K562 (cell line): ENCODE results near the gene USP2. TPM values are rescaled to one million over a fixed set of nuclear protein-coding genes. Genes with fewer than 3 reads are reported as not detected.

Source experiments
- GTF2B ChIP-seq: IDR thresholded peaks from 2 replicates; pipeline ENCODE4 v1.6.1; 2011; ENCODE audit not compliant: insufficient read length; ENCODE audit errors: extremely low read depth
- HMBOX1 ChIP-seq: sonication (generic); IDR thresholded peaks from 2 replicates; pipeline ENCODE4 v1.6.1; 2016
- MTA2 ChIP-seq: fragments of 450-650 bp; IDR thresholded peaks from 2 replicates; pipeline ENCODE4 v1.6.1; 2016; ENCODE audit warnings: low read depth
- PURB ChIP-seq: sonication (generic); formaldehyde crosslinking; IDR thresholded peaks from 2 replicates; pipeline ENCODE4 v1.9.0; 2021; ENCODE audit warnings: low read depth, mild to moderate bottlenecking, missing genetic modification reagents
- RBBP5 ChIP-seq: fragments of 200-600 bp; sonication (generic); IDR thresholded peaks from 2 replicates; pipeline ENCODE4 v1.6.1; 2012; ENCODE audit warnings: borderline replicate concordance, mild to moderate bottlenecking, low read length, control low read depth, inconsistent platforms; ENCODE audit not compliant: insufficient read depth, poor library complexity, severe bottlenecking
- SMARCC2 ChIP-seq: fragments of 450-650 bp; IDR thresholded peaks from 2 replicates; pipeline ENCODE4 v1.6.1; 2017; ENCODE audit warnings: antibody characterized with exemption, moderate library complexity, mild to moderate bottlenecking, low read depth
- SUPT5H ChIP-seq: fragments of 450-650 bp; IDR thresholded peaks from 2 replicates; pipeline ENCODE4 v1.6.1; 2016
- TBL1XR1 ChIP-seq, 2 experiments: IDR thresholded peaks; 2 replicates each; pipeline ENCODE4 v1.6.1; 2012; ENCODE audit warnings: improper control_type of control experiment in 2 of 2, low read length in 2 of 2, mild to moderate bottlenecking in 1 of 2
- TGIF2 ChIP-seq: sonication (generic); formaldehyde crosslinking; IDR thresholded peaks from 2 replicates; pipeline ENCODE4 v1.8.1; 2022; ENCODE audit warnings: mild to moderate bottlenecking, missing genetic modification reagents, moderate library complexity
- UBTF ChIP-seq, 2 experiments: IDR thresholded peaks; 2 replicates each; pipeline ENCODE4 v1.6.1; 2012; ENCODE audit warnings: improper control_type of control experiment in 2 of 2, low read depth in 2 of 2, low read length in 2 of 2, borderline replicate concordance in 1 of 2
- ZBTB49 ChIP-seq: sonication (generic); formaldehyde crosslinking; IDR thresholded peaks from 2 replicates; pipeline ENCODE4 v1.8.0; 2022; ENCODE audit warnings: missing genetic modification reagents, mild to moderate bottlenecking, borderline replicate concordance
- ZNF354B ChIP-seq: fragments of 250-450 bp; sonication (Bioruptor Pico); IDR thresholded peaks from 2 replicates; pipeline ENCODE4 v1.4.0; 2020
- ZNF57 ChIP-seq: fragments of 450-650 bp; formaldehyde crosslinking; IDR thresholded peaks from 2 replicates; pipeline ENCODE4 v1.4.0; 2020; ENCODE audit warnings: mild to moderate bottlenecking, moderate library complexity
- ZNF740 ChIP-seq, 3 experiments: fragments of 200-800 bp in 1 of 3; sonication (Bioruptor generic) in 1 of 3; sonication (generic) in 1 of 3; formaldehyde crosslinking in 1 of 3; IDR thresholded peaks; 2 replicates each; pipeline versions ENCODE4 v1.6.1 to v1.8.0; 2016 to 2022; ENCODE audit warnings: mild to moderate bottlenecking in 2 of 3, missing compliant biosample characterization in 2 of 3, missing genetic modification characterization in 2 of 3, missing genetic modification reagents in 1 of 3
- polyA plus RNA-seq, 8 experiments: library from polyadenylated mRNA; depleted of rRNA in 4 of 8; stranded (reverse) in 5 of 8; unstranded in 3 of 8; fragments of >200 nt; fragmentation: Nextera tagmentation in 2 of 8; fragmentation: Illumina TruSeq in 1 of 8; extraction: Ambion mirVana in 2 of 8; extraction: Trizol in 1 of 8; gene quantifications; 2 replicates each; pipeline versions ENCODE4 v1.2.1 to v1.2.3, GENCODE V29; 2011 to 2014; ENCODE audit warnings: inconsistent platforms in 1 of 8, missing spikeins in 1 of 8
- total RNA-seq, 7 experiments: library from RNA; depleted of rRNA in 6 of 7; stranded (reverse); fragments of >200 nt in 6 of 7; fragmentation: Illumina TruSeq in 2 of 7; extraction: Trizol in 2 of 7; gene quantifications; 2 replicates each; pipeline versions ENCODE4 v1.2.1 to v1.2.3, GENCODE V29; 2011 to 2021; ENCODE audit warnings: low replicate concordance in 1 of 7

USP2 gene
- total and polyA plus RNA-seq, 9 of the 15 experiments (the other 6 are each of a cell fraction or from before 2014, with no cell fraction given) = 2.8 to 16.9 (median 3.9) TPM

- TF ChIP-seq ZNF57 (CRISPR knock-in tag) = no peak
- TF ChIP-seq SMARCC2 = peak; percentile 61; the same call in 1 of the 2 replicates
- TF ChIP-seq RBBP5 = peak; percentile 49
- no peak for TF ChIP-seq TGIF2 (CRISPR knock-in tag)
- TF ChIP-seq MTA2 = peak; percentile 30; the same call in 1 of the 2 replicates
- TF ChIP-seq ZNF354B (CRISPR knock-in tag) = no peak
- peak in 1 of 2 experiments; percentile 47; a peak in 1 of 4 replicates for TF ChIP-seq TBL1XR1 (IDR thresholded peaks at IDR 0.05; ENCODE audit: low read length in 2 of 2)
- no peak for TF ChIP-seq PURB (CRISPR knock-in tag)
- TF ChIP-seq UBTF (IDR thresholded peaks at IDR 0.05; ENCODE audit: borderline replicate concordance in 1 of 2, low read depth in 2 of 2, low read length in 2 of 2) = 0 out of 4 replicates have a peak, but pooled peaks have one; percentile 28 to 48
- no peak for TF ChIP-seq ZBTB49
- peak; percentile 32; the same call in 1 of the 2 replicates for TF ChIP-seq HMBOX1
- no peak for TF ChIP-seq SUPT5H
- no peak for TF ChIP-seq GTF2B
- no peak for TF ChIP-seq ZNF740 (CRISPR knock-in tag; IDR thresholded peaks at IDR 0.05)
- no peak for TF ChIP-seq ZNF740 (tag; IDR thresholded peaks at IDR 0.05)
These were observed 2.5 kb downstream of the USP2 start (continued) for GRCh38 chr11:119378851-119379465.
